NCI-H187 treated with DMSO at 0.1 percent for 48 hours (cell line): ENCODE measurements around the gene ADCY2.

ENCODE experiments used
- DNase-seq: peaks from one replicate; lab custom pipeline; 2025; lab: John Stamatoyannopoulos, UW

Gene ADCY2

GRCh38 chr5:7784683-7785380 lies 388.9 kb downstream of the ADCY2 start:
- no peak for DNase-seq

DNA sequence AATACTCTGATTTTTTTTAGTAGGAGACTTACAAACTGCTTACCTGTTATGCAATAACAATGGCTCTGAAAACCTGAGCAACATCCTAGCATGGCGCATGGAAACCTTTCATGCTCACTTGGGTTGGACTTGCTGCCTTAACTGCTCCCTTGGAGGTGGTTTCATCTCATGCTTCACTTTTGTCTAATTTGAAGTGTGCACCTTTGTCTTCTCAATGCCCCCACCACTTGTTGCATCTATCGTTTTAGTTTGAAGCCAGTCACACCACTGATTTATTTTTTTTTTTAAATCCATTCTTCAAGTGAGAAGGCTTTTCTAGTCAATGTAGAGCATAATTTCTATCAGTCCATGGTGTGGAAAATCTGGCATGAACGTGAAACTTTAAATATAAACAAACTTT lies 391.8 kb downstream of the ADCY2 start:
- no peak for DNase-seq

DNA sequence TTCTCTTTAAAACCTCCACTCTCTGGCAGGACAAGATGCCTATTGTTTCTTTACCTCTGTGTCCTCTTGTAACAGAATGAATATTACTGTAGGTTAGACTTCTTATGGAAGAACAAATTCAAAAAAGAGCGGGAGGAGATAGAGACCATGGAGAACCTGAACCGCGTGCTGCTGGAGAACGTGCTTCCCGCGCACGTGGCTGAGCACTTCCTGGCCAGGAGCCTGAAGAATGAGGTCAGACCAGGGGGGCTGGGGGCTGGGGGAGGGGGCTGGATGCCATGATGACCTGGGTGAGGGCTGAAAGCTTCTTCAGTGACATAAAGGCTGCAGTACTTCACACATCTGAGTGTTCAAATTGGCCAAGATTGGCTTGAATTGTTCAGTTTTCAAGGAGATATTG lies 393.6 kb downstream of the ADCY2 start:
- no peak for DNase-seq

DNA sequence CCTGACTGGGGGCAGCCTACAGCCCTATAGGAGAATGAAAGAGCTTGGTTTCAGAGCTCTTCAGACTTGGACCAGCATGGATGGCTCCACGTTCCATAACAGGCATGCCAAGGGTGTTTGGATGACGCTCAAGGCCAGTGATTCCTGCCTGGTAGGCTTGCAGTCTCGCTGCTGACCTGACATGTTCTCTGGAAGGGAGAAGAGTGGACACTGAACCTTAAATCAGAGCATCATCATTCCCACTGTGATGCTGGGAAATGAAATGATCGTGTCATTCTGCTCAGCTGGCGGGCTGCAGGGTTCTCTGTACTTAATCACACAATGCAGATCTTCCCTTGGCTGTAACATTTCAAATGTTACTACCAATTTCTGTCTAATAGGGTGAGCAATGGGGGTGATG lies 398.0 kb downstream of the ADCY2 start:
- DNase-seq, result no peak

DNA sequence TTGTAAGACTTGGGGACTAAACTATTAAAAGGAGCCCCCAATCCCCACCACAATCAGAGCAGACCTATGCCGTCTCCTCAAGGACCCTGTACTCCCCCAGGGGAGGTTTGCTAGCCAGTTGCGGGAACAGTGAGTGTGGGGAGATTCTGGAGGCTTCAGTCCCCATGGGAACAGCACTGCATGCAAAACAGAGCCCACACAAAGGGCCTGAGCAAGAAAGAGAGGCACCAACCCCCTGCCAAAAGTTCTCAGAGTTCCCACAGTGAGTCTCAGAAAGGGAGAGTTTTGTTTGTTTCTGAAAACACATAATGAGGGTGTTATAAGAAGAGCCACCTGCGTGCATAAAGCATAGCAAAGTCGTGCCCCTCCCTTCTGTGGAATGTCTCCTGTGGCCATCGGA lies 398.4 kb downstream of the ADCY2 start:
- DNase-seq, result no peak

GRCh38 chr5:7794823-7795222 lies 398.9 kb downstream of the ADCY2 start:
- no peak for DNase-seq

- no peak for DNase-seq
Observed at GRCh38 chr5:7795306-7795705, 399.4 kb downstream of the ADCY2 start.

GRCh38 chr5:7801891-7802614 lies 406.1 kb downstream of the ADCY2 start:
- DNase-seq, result peak; percentile 84

GRCh38 chr5:7802855-7803254 lies 406.9 kb downstream of the ADCY2 start:
- no peak for DNase-seq

- no peak for DNase-seq
Observed at GRCh38 chr5:7803937-7804336, 408.0 kb downstream of the ADCY2 start.

DNA sequence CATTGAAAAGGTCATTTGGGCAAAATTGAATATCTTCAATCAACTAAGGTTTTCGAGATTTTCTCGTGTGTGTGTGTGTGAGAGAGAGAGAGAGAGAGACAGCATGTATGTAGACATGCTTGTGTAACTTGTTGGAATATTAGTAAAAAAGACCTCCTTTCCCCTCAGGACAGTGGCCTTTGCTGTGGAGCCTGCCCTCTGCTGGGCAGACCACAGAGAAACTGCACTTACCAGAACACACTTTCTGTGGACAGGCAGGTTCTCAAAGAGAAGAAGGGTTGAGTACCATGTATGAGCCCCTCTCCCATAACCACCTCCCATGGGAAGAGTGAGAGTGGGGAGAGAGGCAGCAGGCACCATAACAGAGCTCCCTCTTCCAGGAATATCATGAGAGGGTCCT lies 409.4 kb downstream of the ADCY2 start:
- DNase-seq, result no peak

- DNase-seq, result no peak
Observed at GRCh38 chr5:7808998-7809397, 413.1 kb downstream of the ADCY2 start.

DNA sequence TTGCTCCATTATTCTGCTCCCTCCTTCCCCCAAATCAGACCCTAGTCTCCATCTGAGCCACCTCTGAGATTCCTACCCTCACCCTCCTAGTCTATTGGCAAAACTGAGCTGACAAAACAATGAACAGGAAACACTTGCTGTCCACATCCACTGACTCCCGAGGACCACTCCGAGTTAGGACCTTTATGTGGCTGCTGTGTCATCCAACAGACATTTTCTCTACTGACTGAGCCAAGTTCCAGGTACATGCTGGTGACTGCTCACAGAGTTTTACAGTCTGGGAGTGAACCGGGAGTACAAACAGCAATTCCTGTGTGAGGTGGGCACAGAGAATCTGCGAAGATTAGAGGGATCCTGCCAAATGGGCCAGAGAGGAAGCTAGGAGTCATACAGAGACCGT lies 415.8 kb downstream of the ADCY2 start:
- no peak for DNase-seq

DNA sequence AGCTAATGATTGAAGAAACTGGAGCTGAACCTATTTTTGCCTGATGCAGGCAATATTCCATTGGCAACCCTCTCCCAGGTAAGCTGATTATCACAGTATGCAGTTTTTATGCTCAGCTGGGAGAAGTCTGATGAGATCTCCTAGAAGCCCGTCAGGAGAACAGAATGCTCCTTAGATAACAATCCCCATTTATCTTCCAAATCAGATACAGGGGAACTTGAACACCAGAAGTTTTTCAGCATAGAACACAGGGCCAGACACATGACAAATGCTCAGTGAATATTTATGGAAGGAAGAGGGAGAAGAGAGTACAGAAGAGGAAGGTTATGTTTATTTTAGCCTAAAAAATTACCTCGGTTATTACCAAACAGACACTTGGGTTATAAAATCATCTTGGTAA lies 417.1 kb downstream of the ADCY2 start:
- DNase-seq, result no peak

DNA sequence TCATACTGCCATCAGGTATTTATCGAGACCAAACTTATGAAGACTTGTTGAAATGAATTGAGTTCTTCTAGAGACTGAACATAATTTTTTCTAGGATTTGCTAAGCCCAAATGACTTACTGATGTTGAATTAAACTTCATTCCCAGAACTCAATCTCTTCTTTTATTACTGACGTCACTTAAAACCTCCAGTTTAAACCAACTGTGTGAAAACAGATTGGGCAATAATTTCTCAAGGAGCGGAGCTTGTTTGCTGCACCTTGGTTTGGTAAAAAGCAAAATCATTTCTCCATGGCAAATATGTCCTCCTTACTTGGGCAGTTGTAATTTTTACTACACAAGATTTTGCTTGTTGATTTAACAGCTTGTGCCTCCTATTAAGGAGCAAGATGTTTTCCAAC lies 417.6 kb downstream of the ADCY2 start:
- DNase-seq, result no peak

DNA sequence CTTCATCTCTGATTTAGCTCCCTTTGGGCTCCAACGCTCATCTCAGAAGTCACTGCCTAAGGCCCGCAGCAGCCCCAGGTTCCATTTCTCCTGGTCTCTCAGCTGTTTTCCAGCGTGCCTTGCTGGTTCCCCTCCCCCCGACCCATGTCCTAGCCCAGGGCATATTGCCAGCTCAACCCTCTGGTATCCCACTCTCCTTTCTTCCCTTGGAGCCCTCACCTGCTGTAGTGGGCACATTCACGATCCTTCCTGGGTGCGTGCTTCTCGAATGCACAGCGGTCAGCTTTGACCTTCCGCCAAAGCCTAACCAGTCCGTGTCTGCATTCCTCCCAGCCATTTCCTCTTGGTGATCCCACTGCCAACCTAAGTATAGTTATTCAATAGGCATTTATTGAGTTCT lies 418.9 kb downstream of the ADCY2 start:
- no peak for DNase-seq

GRCh38 chr5:7815892-7816534 lies 420.1 kb downstream of the ADCY2 start:
- peak; percentile 48 for DNase-seq

DNA sequence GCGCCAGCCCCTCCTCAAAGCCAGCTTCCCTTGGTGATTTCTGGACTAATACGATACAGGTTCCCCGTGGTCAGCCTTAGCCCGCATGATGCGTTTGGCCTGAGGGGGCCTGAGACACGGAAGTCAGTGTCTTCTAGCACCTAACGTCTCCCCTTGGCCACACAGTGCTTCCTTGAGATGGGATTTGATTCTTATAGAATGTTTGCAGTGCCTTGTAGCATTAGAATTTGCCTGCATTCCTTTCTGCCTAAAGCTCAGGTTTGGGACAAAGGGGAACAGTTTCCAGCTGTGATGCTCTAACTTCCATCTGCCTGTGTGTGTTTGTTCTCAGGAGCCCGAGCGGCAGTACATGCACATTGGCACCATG lies 420.6 kb downstream of the ADCY2 start:
- DNase-seq, result no peak

GRCh38 chr5:7822449-7822848 lies 426.5 kb downstream of the ADCY2 start:
- DNase-seq, result no peak

GRCh38 chr5:7823594-7823993 lies 427.7 kb downstream of the ADCY2 start:
- DNase-seq, result peak; percentile 37

- no peak for DNase-seq
Observed at GRCh38 chr5:7824995-7825394, 429.1 kb downstream of the ADCY2 start.

GRCh38 chr5:7825630-7826029 lies 429.7 kb downstream of the ADCY2 start:
- DNase-seq, result no peak

- DNase-seq, result no peak
Observed at GRCh38 chr5:7827610-7828009, 431.7 kb downstream of the ADCY2 start.
